ENCODE data around the gene AHDC1. TPM values are rescaled to one million over a fixed set of nuclear protein-coding genes. Genes with fewer than 3 reads are reported as not detected.
A peak's percentile ranks its signal among the peaks of the same experiment; 100 is the strongest.

AHDC1 gene
- total and polyA plus RNA-seq, 2 experiments from 2014 or later = 3.9 to 5.3 TPM

DNA sequence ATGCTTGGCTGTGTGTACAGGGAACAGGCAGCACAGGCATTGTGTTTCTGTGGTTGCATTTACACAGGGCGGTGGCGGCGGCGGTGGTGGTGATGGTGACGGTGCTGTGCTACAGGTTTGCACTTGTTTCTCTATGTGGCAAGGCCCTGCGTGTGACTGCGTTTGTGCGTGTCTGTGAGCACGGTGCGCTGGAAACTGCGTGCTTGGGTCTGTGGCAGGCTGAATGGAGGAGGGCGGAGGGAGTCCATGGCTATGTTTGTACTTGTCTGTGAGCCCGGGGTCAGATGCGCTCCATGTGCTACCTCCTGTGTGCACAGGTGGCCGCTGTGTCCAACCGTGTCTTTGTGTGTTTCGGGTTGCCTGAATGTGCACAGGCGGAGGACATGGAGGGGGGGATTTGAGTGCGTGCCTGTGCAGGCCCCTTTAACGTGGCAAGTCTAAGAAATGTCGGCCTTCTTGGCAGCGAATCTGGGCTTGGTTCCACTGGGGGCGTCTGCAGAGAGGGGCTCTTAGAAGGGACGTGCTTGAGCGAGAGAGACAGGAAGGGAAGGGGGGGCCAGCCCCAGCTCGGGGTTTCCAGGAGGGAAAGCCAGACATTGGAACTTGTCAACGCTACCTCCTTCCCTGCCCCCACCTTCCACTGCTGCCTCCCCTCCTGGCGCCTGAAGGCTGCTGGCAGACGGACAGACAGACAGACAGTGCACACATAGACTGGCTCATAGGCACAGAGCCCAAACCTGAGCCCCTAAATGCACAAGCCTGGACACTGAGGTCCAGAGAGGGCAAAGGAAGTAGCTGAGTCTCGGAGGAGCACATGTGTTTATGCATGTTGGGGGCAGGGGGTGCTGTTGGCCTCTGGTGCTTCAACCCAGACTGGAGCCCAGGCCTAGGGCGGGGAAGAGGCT lies 81.3 kb downstream of the AHDC1 start:
- H3K79me2 ChIP-seq (ENCODE audit: insufficient read depth) = no peaks in the 10 kb centered on the region
- DNase-seq = peak; percentile 67
- H3K27ac ChIP-seq = no peak overlapping the region
- no peaks in the 10 kb centered on the region for H3K27me3 ChIP-seq (replicated peaks; ENCODE audit: insufficient read depth)
- no peaks in the 10 kb centered on the region for H4K20me1 ChIP-seq (ENCODE audit: insufficient read depth)
- no peak overlapping the region for H3K4me3 ChIP-seq
- in situ Hi-C loops (cut with MboI) = no loop called here
- no peak overlapping the region for H3K4me2 ChIP-seq (ENCODE audit: unreplicated experiment)
- no peaks in the 10 kb centered on the region for H3K9me3 ChIP-seq (ENCODE audit: low read depth)
- H3K36me3 ChIP-seq (ENCODE audit: low read depth) = no peaks in the 10 kb centered on the region
- 28 to 33% methylated on average over 29 to 31 of the region's 31 CpGs for WGBS, 2 experiments (ENCODE audit: low coverage in 1 of 2, low lambda C conversion rate in 2 of 2, missing lambda C conversion rate in 2 of 2)
- H3K4me1 ChIP-seq (ENCODE audit: insufficient read depth) = peaks cover 34% of the 10 kb centered on the region
- no peak overlapping the region for H3K9ac ChIP-seq
- H3K9me2 ChIP-seq (ENCODE audit: insufficient read depth) = no peaks in the 10 kb centered on the region
- TF ChIP-seq EZH2phosphoT487 (IDR thresholded peaks at IDR 0.05; ENCODE audit: insufficient read depth, low read depth) = no peak
- H2AFZ ChIP-seq = peak overlapping the region; percentile 53
- no peaks in the 10 kb centered on the region; the same call in 1 of the 2 replicates for H3F3A ChIP-seq (ENCODE audit: insufficient read depth)

DNA sequence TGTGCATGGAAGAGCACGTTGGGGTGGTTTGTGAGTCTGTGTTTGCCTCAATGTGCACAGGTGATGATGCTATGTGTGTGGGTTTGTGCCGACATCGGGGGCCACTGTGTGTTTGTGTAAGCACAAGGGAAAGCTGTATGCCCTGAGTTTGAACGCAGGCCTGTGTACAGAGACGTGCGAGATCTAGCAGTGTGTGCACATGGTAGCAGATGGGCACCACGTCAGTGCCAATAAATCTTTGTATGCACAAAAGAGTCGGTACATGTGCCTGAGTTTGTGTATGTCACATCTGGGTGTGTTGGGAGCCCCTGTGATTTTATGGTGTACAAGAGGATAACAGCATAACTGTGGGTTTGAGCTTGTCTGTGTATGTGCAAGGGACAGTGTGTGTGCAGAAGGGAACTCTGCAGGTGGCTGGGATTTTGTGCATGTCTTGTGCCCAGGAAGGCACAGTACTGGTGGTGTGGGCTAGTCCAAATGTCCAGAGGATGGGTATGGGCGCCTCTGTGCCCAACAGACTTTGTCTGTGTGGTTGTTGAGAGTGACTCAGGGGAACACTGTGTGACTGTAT lies 82.0 kb downstream of the AHDC1 start:
- DNase-seq = no peak
- H3K4me1 ChIP-seq (ENCODE audit: insufficient read depth) = peaks cover 34% of the 10 kb centered on the region
- no peaks in the 10 kb centered on the region for H4K20me1 ChIP-seq (ENCODE audit: insufficient read depth)
- no peaks in the 10 kb centered on the region for H3K36me3 ChIP-seq (ENCODE audit: low read depth)
- no peaks in the 10 kb centered on the region for H3K79me2 ChIP-seq (ENCODE audit: insufficient read depth)
- H3K9me2 ChIP-seq (ENCODE audit: insufficient read depth) = no peaks in the 10 kb centered on the region
- no peak overlapping the region for H3K4me2 ChIP-seq (ENCODE audit: unreplicated experiment)
- TF ChIP-seq EZH2phosphoT487 (IDR thresholded peaks at IDR 0.05; ENCODE audit: insufficient read depth, low read depth) (no peak), EZH2 (IDR thresholded peaks at IDR 0.05; ENCODE audit: insufficient read depth, poor library complexity, severe bottlenecking) (no peak)
- WGBS, 2 experiments (ENCODE audit: low coverage in 1 of 2, low lambda C conversion rate in 2 of 2, missing lambda C conversion rate in 2 of 2) = 35 to 37% methylated on average over 9 of the region's 9 CpGs
- H3F3A ChIP-seq (ENCODE audit: insufficient read depth) = no peaks in the 10 kb centered on the region; the same call in 1 of the 2 replicates
- no peak overlapping the region for H3K4me3 ChIP-seq
- no peaks in the 10 kb centered on the region for H3K27me3 ChIP-seq (replicated peaks; ENCODE audit: insufficient read depth)
- peak overlapping the region; percentile 71; the same call in 1 of the 2 replicates for H3K9ac ChIP-seq
- no peaks in the 10 kb centered on the region for H3K9me3 ChIP-seq (ENCODE audit: low read depth)
- in situ Hi-C loops (cut with MboI) = no loop called here
- peak overlapping the region; percentile 64 for H2AFZ ChIP-seq
- no peak overlapping the region for H3K27ac ChIP-seq

DNA sequence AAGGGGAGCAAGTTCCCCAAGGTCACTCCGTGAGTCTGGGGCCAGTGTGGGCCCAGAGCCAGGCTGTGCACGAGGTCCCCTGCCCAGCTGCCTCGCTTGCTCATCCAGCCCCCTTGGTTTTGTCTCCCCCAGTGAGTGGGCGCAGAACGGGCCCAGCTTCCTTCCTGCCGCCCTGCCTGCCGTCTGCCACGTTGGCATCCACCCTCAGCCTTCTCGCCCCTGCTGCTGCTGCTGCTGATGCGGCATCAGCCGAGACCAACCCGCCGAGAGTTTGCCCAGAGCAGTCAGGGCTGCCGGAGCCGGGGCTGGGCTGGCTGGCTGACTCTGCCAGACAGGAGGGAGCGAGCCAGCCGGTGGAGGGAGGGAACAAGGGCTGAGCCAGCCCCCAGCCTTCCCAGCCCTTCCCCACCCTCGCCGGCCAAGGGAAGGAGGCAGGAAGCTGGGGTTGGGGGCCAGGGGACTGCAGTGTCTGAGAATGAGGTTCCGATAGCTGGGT lies 82.6 kb downstream of the AHDC1 start:
- H3K4me1 ChIP-seq (ENCODE audit: insufficient read depth) = peaks cover 34% of the 10 kb centered on the region

DNA sequence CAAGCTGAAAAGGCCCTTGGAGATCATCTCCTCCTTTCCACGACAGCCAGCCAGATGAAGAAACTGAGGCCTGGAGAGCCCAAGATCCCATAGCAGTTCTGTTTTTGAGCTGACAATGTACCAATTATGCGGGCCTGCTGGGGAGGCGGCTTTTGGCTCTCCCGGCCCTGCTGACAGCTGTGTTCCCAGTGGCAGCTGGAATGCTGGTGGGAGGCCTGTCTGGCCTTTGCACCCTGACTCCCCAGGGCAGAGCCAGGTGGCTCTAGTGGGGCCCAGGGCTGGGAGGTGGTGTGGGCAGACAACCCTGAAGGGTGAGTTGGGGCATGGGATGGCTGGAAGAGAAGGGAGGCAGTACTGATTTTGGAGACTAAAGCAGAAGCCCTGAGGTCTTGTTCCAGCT lies 83.3 kb downstream of the AHDC1 start:
- no peak overlapping the region for H3K27ac ChIP-seq
- peak overlapping the region; percentile 64; the same call in 1 of the 2 replicates for H2AFZ ChIP-seq
- in situ Hi-C loops (cut with MboI) = no loop called here
- WGBS, 2 experiments (ENCODE audit: low coverage in 1 of 2, low lambda C conversion rate in 2 of 2, missing lambda C conversion rate in 2 of 2) = 70 to 77% methylated on average over 4 of the region's 4 CpGs
- no peaks in the 10 kb centered on the region for H3K9me2 ChIP-seq (ENCODE audit: insufficient read depth)
- no peak overlapping the region for H3K4me3 ChIP-seq
- no peaks in the 10 kb centered on the region for H3K36me3 ChIP-seq (ENCODE audit: low read depth)
- TF ChIP-seq EZH2 (IDR thresholded peaks at IDR 0.05; ENCODE audit: insufficient read depth, poor library complexity, severe bottlenecking) = no peak
- no peak for TF ChIP-seq EZH2phosphoT487 (IDR thresholded peaks at IDR 0.05; ENCODE audit: insufficient read depth, low read depth)
- H3F3A ChIP-seq (ENCODE audit: insufficient read depth) = no peaks in the 10 kb centered on the region; the same call in 1 of the 2 replicates
- no peaks in the 10 kb centered on the region for H3K27me3 ChIP-seq (replicated peaks; ENCODE audit: insufficient read depth)
- DNase-seq = no peak
- H3K4me2 ChIP-seq (ENCODE audit: unreplicated experiment) = no peak overlapping the region
- peaks cover 30% of the 10 kb centered on the region for H3K4me1 ChIP-seq (ENCODE audit: insufficient read depth)
- no peaks in the 10 kb centered on the region for H4K20me1 ChIP-seq (ENCODE audit: insufficient read depth)
- H3K9ac ChIP-seq = no peak overlapping the region
- no peaks in the 10 kb centered on the region for H3K9me3 ChIP-seq (ENCODE audit: low read depth)
- no peaks in the 10 kb centered on the region for H3K79me2 ChIP-seq (ENCODE audit: insufficient read depth)

More for the DNA sequence above, 82.6 kb downstream of the AHDC1 start:
- peak overlapping the region; percentile 64 for H2AFZ ChIP-seq
- TF ChIP-seq EZH2 (IDR thresholded peaks at IDR 0.05; ENCODE audit: insufficient read depth, poor library complexity, severe bottlenecking) (no peak), EZH2phosphoT487 (IDR thresholded peaks at IDR 0.05; ENCODE audit: insufficient read depth, low read depth) (no peak)
- H3K79me2 ChIP-seq (ENCODE audit: insufficient read depth) = no peaks in the 10 kb centered on the region
- H3K9me2 ChIP-seq (ENCODE audit: insufficient read depth) = no peaks in the 10 kb centered on the region
- no peak overlapping the region for H3K4me3 ChIP-seq
- no peaks in the 10 kb centered on the region for H3K36me3 ChIP-seq (ENCODE audit: low read depth)
- no peaks in the 10 kb centered on the region for H3K9me3 ChIP-seq (ENCODE audit: low read depth)
- no peak overlapping the region for H3K4me2 ChIP-seq (ENCODE audit: unreplicated experiment)
- H3F3A ChIP-seq (ENCODE audit: insufficient read depth) = no peaks in the 10 kb centered on the region; the same call in 1 of the 2 replicates
- in situ Hi-C loops (cut with MboI) = no loop called here
- H3K27ac ChIP-seq = 0 out of 2 replicates have a peak overlapping the region, but pooled peaks have one; percentile 13
- no peaks in the 10 kb centered on the region for H3K27me3 ChIP-seq (replicated peaks; ENCODE audit: insufficient read depth)
- no peaks in the 10 kb centered on the region for H4K20me1 ChIP-seq (ENCODE audit: insufficient read depth)
- peak; percentile 68 for DNase-seq
- H3K9ac ChIP-seq = peak overlapping the region; percentile 71
- WGBS, 2 experiments (ENCODE audit: low coverage in 1 of 2, low lambda C conversion rate in 2 of 2, missing lambda C conversion rate in 2 of 2) = 23 to 25% methylated on average over 19 to 20 of the region's 20 CpGs
